NCI-H2171 treated with DMSO at 0.1 percent for 48 hours (cell line): ENCODE measurements around the gene KRTAP10-1.

ENCODE experiments used
- DNase-seq: peaks from one replicate; lab custom pipeline; 2025; lab: John Stamatoyannopoulos, UW

KRTAP10-1 gene

DNA sequence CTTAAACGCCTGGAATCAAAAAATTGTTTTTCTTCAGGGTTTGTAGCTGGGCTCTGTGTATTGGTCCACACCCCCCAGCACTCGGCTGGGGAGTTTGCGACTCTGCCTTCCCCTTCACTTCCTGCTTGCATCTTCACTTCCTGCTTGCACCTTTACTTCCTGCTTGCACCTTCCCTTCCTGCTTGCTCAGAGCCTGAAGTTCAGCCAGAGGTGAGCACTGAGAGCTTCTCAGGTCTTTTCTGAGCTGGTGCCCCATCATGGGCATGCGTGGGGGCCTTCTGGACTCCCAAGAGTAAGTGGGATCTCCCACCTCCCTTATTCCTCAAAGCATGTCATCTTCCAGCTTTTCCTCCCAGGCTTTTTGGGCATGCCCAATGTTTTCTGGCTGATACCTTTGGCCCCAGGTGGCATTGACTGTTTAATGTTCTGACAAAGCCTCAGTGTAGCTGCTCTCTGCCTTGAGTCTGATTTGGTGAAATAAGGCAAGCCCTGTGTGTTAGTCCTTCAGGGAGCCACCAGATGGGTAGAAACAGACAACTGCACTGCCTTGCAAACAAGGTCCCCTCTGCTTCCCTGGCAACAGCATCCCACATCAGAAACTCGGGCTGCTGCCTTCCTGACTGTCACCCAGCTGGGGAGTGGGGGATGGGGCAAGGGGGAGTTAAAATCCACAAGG, 7.8 kb upstream of the KRTAP10-1 start:
- peak; percentile 69 for DNase-seq

DNA sequence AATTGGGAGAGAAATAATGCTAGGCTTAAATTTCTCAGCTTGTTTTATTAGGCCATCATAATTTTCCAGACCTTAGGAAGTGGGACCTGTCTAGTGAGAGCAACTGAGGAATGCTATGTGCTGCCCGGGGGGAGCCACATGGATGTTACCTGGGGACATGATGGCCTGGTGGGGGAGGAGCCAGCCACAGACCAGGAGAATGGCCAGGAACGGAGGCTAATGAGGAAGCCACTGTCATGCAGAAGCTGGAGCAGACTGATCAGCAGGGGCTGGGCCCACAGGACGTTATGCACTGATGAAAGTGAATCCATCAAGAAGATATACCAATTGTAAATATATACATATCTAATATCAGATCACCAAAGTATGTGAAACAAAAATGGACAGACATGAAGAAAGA, 4.6 kb upstream of the KRTAP10-1 start:
- DNase-seq: no peak

DNA sequence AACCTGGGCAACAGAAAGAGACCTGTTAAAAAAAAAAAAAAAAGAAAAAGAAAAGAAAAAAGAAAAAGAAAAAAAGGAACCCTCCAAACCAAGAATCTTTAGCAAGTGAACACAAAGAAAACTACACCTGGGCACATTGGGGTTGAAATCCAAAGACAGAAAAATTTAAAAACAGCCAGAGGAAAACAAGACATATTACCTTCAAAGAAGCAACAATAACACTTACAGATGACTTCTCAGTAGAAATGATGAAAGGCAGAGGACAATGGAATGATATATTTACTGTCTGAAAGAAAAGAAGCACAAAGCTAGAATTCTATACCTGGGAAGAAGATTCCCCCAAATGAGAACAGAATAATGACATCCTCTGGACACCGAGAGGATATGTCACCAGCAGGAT, 2.7 kb upstream of the KRTAP10-1 start:
- no peak for DNase-seq

DNA sequence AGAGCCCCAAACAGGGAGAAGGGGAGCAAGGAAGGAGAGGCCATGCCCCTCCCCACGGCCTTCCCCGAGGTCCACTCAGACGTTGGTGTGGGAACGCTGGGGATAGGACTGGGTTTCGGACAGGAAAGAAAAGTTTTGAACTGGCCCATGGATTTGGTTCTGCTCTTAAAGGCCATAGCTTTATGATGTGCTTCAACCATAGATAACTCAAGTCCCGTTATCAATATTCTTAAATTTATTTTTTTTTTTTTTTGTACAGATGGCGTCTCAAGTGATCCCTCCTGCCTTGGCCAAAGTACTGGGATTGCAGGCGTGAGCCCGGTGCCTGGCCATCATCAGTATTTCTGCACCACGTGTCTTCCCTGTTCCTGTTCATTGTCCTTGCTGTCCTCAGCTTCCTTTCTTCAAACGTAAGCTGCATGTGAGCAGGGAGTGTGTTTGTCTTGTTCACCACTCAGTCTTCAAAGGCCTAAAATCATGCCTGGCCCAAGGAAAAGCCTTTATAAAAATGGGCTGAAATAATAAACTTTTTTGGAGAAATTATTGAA, 820 bp upstream of the KRTAP10-1 start:
- DNase-seq: no peak

DNA sequence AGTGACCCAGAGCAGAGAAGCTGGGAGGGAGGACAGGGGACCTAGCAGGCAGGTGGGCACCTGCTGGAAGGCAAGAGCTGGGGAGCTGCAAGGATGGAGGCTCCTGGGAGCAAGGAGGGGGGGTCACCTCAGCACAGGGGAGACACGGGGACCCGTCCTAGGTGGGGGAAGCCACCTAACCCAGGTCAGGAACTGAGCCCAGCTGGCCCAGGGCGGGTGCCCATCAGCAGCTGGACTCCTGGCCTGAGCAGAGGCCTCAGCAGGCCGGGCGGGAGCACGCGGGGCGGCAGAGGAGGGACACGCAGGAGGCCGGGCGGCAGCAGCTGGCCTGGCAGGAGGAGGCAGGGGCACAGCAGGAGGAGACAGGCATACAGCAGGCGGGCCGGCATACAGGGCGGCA, 949 bp downstream of the KRTAP10-1 start:
- no peak for DNase-seq

DNA sequence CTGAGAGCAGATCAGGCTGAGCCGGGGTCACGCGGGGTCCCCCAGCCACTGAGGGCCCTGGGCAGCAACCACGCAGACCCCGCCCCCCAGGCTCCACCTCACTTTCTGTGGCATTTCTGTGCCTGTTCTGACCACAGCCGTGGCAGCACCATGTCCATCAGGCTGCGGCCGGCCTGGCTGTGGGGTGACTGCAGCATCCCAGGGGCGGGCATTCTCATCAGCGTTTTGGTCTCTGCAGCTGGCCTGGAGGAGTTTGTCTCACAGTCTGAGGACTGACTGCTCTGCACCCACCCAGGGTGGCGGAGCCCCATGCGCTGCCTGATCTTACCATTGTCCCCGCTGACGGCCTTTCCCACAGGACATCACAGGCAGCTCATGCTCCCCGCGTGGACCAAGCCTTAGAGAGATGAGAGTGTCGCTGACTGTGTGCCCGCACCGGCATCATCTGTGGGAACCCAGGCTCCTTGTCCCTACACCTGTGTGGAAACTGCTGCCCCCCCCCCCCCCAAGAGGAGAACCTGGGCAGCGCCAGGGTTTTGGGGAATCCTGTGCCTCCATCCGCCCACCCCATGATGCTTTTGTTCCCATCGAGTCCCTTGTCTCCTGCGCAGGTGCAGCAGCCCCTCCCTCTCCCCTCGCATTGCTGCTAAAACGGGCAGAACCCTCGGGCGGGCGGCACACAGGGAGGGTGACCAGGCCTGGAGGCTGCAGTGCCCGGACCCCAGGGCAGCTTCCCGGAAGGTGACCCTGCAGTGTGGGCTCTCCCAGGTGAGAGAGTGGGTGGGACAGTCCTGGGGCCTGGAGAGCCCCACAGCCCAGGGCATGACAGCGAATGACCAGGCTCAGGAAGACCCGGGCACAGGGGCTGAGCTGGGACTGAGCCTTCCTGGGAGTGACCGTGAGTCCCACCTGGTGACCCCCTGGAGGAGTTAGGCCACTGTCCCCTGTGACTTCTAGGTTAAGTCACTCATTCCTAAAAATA, 1.8 kb downstream of the KRTAP10-1 start:
- no peak for DNase-seq

DNA sequence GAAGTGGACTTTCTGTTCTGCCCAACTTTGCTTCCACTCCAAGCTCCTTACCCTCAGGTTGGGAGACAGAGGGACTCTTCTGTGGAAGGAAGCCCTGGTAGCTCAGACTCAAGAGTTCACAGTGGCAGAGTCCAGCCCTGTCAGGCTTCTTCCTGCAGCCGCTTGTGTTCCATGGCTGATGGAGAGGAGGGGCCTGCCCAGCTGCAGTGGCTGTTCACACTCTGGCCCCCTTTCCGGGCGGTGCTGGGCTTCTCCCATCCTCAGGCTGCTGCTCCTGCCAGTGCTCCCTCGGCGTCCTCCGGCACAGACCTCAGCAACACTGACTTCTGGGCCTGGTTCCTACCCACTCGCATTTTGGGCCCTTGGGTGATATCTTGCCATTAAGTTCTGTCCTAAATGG, 4.0 kb downstream of the KRTAP10-1 start:
- DNase-seq: no peak

DNA sequence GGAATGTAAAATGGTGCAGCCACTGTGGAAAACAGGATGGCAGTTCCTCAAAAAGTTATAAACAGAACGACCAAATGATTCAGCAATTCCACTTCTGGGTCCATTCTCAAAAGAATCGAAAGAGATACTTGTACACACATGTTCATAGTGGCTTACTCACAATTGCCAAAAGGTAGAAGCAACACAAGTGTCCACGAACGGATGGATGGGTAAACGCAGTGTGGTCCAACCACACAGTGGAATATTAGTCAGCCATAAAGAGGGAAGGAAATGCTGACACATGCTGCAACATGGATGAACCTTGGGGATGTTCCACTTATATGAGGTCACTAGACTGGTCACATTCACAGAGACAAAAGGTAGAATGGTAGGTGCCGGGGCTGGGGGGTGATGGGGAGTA, 5.3 kb downstream of the KRTAP10-1 start:
- no peak for DNase-seq

DNA sequence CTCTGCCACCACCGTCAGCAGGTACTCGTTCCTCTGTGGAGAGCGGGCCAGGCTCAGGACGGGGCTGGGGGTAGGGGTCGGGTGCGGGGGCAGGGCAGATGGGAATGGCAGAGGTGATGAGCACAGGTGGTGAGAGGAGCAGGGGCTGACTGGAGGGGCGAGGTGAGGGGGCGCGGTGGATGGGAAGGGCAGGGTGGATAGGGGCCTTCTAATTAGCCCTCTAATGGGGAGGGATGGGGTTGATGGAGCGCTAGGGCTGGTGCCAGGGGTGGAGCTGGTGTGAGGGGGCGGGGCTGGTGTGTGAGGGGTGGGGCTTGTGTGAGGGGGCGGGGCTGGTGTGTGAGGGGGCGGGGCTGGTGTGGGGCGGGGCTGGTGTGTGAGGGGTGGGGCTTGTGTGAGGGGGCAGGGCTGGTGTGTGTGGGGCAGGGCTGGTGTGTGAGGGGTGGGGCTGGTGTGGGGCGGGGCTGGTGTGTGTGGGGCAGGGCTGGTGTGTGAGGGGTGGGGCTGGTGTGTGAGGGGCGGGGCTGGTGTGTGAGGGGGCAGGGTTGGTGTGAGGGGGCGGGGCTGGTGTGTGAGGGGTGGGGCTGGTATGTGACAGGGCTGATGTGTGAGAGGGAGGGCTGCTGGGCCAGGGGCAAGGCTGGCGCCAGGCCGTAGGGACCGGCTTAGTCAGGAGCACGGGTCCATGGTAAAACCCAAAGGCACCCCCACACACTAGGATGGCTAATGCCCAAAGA, 5.9 kb downstream of the KRTAP10-1 start:
- no peak for DNase-seq

DNA sequence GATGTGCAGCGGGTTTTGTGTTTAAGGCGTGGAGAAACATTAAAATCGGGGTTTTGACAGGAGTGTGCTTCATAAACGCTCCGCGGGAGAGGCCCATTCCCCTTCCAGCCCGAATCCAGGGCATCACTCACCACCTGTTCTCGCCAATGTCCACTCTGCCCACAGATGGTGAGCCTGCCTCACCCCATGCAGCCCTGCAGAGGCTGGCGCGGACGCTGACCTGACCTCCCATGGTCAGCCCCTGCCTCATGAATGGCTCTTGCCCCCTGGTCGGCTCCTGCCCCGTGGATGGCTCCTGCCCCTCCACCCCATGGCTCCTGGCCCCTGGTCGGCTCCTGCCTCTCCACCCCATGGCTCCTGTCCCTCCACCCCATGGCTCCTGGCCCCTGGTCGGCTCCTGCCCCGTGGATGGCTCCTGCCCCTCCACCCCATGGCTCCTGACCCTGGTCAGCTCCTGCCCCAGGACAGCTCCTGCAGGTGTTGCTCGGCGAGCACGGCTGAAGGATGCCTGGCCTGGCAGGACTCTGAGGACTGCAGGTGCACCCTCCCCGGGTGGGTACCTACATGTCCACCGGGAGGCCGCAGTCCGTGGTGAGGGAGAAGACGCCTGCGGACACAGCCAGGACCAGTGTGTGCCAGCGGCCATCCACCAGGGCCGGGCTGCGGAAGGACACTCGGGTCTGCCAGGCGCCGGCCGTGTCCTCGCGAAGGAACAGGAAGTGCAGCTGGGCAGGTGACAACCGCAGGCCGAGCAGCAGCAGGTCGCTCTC, 6.7 kb downstream of the KRTAP10-1 start:
- DNase-seq: no peak

DNA sequence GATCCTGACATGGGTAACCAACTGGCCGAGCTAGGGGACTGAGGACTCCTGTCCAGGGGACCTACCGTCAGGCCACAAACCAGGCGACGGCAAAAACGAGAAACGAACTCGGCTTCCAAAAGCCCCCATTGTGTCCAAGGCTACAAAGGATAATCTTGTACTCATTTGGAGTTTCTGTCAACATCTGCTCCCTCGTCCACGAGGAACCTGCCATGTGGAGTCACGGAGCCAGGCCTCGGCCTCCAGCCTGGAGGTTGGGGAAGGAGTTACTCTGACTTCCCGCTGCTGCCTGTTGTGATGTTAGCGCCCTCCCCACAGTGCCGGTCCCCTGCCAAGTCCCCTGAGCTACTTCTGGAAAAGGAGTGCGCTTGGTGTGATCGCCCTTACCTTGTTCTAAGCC, 7.3 kb downstream of the KRTAP10-1 start:
- DNase-seq: no peak

DNA sequence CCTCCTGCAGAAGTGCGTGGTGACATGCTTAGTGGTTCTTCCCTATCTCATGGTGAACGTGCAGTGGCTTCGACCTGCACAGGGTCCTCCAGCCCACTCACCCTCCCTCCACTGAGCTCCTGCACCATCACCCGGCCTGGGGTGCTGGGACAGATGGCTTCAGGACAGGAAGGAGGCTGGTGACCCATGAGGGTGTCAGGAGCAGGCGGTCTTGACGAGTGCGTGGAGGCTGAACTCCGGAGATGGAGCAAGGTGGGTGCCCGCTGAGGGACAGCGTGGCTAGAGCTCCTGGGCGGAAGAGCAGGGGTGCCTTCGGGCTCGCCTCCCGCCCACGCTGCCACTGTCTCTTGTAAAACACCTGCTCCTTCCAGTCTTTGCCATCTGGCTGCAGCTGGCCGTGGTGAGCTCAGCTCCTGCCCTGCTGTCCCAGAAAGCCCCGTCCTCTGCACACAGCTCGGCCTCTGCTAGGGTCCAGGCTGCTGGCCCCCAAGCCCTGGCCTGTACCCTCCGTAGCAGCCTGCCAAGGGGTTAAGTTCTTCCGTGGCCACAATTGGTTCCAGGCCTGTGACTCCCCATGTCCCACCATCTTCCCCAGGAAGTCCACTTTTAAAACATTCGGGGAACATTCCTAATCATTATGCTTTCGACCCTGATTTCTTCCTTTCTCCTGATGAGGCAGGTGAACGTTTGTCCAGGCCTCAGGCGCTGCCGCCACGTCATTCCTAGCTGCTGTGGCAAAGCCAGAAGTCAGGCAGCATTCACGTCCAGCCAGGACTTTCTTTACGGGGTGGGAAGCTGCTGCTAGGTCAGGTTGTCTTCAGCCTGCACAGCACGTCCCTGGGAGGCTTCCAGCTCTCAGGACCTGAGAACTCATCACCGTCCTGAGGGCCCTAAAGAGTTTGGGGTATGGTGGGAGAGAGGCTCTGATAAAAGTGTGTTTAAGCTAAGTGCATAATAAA, 8.1 kb downstream of the KRTAP10-1 start:
- DNase-seq: peak; percentile 57

DNA sequence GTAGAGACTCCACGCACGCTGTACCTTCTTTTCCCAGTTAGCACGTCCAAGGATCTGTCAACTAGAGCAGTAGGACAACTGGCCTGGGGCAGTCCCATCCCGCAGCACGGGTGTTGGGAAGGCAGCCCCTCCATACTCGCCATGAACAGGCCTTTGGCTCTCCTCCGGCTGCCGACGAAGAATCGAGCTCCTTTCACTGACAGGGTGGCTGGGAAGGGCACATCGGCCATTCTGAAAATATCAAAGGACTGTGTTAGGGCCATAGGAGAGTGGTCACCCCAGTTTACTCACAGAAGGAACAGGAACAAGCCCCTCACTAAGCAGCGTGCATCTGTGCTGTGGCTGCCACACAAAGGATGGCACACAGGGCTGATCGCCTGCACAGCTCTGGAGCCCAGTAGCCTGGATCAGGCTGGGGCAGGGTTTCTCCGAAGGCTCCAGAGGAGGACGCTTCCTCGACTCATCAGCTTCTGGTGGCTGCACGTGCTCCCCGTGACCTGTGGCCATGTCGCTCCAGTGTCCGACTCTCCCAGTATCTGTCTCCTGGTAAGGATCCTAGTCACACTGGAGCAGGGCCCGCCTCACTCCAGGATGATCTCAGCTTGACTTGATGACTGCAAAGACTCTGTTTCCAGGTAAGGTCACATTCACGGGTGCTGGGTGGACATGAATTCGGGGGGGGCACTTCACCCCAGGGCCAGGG, 8.9 kb downstream of the KRTAP10-1 start:
- no peak for DNase-seq

DNA sequence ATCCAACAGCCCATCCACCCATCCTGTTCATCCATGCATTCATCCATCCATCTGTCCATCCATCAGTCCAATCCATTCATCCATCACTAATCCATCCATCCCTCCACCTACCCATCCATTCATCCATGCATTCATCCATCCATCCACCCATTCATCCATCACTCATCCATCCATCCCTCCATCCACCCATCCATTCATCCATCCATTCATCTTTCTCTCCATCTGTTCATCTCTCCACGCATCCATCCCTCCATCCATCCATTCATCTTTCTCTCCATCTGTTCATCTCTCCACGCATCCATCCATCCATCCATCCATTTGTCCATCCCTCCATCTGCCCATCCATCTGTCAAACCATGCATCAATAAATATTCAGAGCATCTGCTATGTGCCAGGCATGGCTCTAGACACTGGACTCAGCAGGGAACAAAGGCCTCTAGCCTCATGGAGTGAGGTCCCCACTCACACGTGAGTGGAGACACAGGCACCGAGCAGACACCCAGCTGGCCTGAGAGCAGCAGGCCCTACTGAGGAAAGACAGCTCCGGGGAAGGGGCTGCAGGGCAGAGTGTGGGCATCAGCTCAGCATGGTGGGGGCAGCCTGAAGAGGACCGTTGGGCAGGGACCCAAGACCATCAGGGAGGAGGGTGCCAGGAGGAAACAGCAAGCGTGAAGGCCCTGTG, 9.6 kb downstream of the KRTAP10-1 start:
- DNase-seq: no peak

DNA sequence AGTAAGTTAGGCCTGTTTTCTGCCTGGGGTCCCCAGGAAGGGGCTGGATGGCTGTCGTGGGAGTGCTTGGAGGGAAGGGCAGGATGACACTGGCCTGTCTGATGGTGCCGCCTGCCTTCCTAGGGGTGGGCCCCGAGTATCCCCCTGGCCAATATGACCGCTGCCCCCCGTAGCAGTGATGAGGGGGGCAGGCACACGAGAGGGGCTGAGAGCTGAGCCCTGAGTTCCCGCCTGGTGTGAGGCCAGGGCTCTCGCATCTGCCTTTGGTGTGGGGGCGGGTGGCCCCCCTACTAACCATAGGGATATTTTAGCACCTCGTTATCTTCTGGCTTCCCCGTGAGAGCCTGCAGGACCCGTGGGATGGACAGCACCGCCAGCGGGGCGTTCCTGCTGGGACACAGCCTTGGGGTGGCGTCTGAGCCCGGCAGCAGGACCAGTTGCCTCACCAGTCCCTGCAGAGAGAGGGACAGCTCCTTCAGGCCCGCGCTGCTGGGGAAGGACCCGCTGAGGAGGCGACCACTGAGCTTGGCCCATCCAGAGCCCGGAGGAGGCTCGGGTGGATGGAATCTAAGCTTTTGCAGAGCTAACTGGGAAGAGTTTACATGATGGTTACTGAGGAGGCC, 10.4 kb downstream of the KRTAP10-1 start:
- no peak for DNase-seq

DNA sequence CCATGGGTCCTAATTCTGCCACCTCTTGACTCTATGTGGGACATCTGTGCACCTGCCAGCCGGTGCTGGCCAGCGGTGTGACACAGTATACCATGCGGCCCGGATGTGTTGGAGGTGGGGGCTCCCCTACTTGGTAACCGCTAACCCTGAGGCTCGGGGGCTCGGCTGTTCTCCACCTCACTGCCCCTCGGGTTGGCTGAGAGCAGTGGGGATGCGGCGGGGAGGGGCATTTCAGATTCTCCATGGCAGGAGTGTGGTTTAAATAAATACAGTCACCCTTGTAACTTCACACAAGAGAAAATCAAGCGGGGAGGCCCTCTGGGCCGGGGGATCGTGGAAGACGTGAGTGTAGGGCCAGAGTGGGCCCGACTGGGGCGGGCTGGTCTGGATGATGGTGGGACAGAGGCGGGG, 11.0 kb downstream of the KRTAP10-1 start:
- DNase-seq: no peak

DNA sequence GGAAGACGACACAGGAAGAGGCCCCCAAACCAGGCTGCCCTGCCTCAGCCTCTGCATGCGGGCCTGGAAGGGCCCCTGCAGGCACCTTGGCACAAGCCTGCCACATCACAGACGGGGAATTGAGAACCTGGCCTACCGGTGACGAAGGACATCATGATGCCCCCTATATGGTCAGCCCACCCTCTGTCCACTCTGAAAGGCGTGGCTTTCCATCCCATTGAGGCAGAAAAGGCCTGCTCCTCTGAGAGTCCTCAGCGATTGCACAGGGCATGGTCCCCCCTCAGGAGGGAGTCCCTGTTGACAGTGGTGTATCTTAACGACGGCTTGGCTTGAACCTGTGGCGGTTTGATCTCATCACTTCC, 11.4 kb downstream of the KRTAP10-1 start:
- no peak for DNase-seq

DNA sequence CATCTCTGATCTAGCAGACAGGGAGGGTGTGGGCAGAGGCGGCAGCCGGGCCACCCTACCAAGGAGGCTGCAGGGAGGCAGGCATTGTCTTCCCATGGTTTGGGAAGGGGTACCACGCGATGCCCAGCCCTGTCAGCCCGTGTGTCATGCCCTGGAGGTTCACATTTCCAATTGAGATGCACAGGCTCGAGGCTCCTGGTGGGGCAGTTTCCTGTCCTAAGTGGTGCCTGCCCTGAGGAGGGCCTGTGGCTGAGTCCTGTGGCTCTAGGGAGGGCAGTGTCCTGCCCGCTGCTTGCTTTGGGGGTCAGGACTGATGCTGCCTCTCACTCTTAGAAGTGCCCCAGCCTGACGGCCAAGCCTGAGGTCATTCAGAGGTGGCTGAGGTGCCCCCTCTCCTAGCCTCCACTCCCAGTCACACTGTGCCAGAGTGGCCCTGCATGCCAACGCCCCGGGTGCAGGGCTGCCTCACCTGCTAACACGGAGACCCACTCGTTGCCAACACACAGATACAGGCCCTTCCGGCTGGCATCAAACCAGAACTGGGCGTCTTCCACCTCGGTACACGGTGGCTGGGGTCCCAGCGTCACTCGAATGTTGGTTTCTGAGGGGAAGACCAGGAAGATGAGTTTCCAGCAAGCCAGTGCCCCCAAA, 11.9 kb downstream of the KRTAP10-1 start:
- DNase-seq: no peak
